Measurements from ENCODE around the gene CHRDL2.

DNA sequence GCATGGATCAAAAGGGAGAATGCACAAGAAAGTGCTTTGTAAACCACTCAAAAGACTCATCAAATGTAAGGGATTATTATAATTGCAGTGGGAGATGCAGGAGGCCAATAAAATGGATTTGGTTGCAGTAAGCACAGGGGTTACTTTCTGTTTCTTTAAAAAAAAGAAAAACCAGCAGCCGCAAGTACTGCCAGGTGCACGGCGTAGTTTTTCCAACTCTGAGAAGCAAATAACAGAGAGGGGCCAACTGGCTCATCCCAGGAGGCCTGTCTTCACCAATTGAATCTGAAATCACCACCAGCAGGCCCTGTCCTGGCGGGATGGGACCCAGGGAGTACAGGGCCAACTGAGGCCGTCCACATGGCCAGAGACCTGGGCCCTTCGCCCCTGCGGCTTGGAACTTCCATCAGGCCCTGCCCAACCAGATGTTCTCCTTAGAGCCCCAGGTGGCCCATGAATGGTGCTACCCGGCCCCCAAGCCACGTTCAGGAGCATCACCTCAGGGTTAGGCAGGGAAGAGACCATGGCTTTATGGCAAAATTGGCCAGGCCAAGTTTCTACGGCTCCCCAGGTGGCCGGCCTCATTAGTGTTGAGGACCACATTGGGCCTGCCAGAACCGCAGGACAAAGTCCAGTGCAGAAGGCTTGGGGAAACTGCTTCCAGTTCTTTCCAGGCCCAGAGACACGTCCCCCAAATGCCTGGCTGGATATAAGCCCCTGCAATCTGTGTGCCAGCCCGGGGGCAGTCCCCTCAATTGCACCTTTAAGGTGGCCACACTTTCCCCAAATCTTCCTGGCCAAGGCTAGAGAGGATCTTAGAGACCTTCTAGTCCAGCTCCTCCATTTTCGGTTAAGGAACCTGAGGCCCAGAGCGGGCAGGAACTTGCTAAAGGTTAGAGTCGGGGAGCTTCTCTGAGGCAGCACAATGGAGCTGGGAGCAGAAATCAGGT lies 61.7 kb downstream of the CHRDL2 start:
- TF ChIP-seq CTCF (conservative IDR thresholded peaks at IDR 0.05; ENCODE audit: low read depth, low read length) (no peak), MAZ (IDR thresholded peaks at IDR 0.05; ENCODE audit: borderline replicate concordance, low read depth, low read length) (no peak), CHD1 (IDR thresholded peaks at IDR 0.05; ENCODE audit: low read depth, low read length) (no peak), POLR2A (IDR thresholded peaks at IDR 0.05; ENCODE audit: low read depth, low read length) (no peak), RAD21 (IDR thresholded peaks at IDR 0.05; ENCODE audit: low read length) (no peak), NFE2L2 (IDR thresholded peaks at IDR 0.05; ENCODE audit: low read depth, low read length) (no peak), FOS (IDR thresholded peaks at IDR 0.05; ENCODE audit: low read depth, low read length) (no peak), RCOR1 (IDR thresholded peaks at IDR 0.05; ENCODE audit: insufficient replicate concordance, low read length) (no peak), RFX5 (IDR thresholded peaks at IDR 0.05; ENCODE audit: low read depth, low read length) (no peak), MXI1 (IDR thresholded peaks at IDR 0.05; ENCODE audit: borderline replicate concordance, low read depth, low read length) (no peak), SMC3 (IDR thresholded peaks at IDR 0.05; ENCODE audit: low read depth, low read length) (no peak), CEBPB (IDR thresholded peaks at IDR 0.05; ENCODE audit: low read depth, low read length) (no peak), BHLHE40 (IDR thresholded peaks at IDR 0.05; ENCODE audit: low read depth, low read length) (no peak)
- TF ChIP-seq, protein P1, sequence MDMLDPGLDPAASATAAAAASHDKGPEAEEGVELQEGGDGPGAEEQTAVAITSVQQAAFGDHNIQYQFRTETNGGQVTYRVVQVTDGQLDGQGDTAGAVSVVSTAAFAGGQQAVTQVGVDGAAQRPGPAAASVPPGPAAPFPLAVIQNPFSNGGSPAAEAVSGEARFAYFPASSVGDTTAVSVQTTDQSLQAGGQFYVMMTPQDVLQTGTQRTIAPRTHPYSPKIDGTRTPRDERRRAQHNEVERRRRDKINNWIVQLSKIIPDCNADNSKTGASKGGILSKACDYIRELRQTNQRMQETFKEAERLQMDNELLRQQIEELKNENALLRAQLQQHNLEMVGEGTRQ (IDR thresholded peaks at IDR 0.05; ENCODE audit: low read depth, low read length), result no peak
